Effector CD4-positive, alpha-beta T cell (primary cell): ENCODE data around the gene SYT12. TPM values are rescaled to one million over a fixed set of nuclear protein-coding genes. Genes with fewer than 3 reads are reported as not detected.
"Not testable (repeated sequence)": the region's sequence is repeated elsewhere in the genome, so short reads cannot be mapped to it uniquely, and the experiment has no call there.

Experiments
- DNase-seq: peaks from one replicate; pipeline ENCODE4 v3.0.0-alpha.2; 2020
- total RNA-seq: gene quantifications from one replicate; lab custom pipeline; 2026; lab: John Stamatoyannopoulos, UW

The SYT12 gene, protein sequence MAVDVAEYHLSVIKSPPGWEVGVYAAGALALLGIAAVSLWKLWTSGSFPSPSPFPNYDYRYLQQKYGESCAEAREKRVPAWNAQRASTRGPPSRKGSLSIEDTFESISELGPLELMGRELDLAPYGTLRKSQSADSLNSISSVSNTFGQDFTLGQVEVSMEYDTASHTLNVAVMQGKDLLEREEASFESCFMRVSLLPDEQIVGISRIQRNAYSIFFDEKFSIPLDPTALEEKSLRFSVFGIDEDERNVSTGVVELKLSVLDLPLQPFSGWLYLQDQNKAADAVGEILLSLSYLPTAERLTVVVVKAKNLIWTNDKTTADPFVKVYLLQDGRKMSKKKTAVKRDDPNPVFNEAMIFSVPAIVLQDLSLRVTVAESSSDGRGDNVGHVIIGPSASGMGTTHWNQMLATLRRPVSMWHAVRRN
- not detected for total RNA-seq

DNA sequence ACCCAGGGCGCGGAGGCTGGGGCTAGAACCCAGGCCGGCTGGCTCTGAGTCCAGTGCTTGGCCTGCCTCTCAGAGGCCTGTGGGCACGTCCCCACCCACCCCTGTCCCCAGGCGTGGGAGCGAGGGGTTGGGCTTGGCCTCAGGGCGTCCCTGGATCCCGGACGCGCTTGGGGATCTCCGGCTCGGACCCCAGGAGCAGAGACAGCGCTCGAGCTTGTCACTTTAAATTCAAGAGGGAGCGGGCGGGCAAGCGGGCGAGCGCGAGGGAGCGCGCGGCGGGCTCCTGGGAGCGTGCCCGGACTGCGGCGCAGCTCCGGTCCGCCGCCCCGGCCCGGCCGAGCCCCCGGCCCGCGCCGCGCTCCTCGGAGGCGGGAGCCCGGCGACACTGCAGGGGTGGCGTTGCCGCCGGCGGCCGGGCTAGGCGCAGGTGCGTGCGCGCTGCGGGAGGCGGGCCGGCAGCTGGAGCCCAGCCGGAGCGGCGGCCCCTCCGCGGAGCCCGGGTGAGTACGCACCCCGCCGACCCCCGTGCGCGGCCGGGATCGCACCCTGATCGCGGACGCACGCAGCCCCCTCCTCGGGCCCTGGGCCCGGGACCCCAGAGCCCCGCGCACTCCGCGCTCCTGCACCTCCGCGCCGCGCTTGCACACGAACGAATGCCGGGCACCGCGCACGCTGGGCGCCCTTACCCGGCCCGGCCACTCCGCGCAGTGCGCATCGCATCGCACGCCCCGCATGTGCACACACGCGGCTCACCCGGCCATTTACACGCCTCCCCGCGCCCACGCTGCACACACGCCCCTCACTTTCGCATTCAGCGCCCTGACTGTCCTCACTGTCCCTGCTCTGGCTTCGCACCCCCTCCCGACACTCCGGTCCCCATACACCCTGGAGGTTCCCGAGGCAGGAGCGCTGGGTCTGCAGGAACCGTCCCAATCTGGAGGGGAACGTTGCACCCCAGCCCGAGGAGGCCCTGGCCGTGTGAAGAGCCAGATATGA, at the start of gene SYT12:
Gene SYT12 (plus strand): TSS at position 174 of the 996 bp plus-strand sequence. CDS start 7,011 bp downstream, outside the sequence.
- no peak for DNase-seq

DNA sequence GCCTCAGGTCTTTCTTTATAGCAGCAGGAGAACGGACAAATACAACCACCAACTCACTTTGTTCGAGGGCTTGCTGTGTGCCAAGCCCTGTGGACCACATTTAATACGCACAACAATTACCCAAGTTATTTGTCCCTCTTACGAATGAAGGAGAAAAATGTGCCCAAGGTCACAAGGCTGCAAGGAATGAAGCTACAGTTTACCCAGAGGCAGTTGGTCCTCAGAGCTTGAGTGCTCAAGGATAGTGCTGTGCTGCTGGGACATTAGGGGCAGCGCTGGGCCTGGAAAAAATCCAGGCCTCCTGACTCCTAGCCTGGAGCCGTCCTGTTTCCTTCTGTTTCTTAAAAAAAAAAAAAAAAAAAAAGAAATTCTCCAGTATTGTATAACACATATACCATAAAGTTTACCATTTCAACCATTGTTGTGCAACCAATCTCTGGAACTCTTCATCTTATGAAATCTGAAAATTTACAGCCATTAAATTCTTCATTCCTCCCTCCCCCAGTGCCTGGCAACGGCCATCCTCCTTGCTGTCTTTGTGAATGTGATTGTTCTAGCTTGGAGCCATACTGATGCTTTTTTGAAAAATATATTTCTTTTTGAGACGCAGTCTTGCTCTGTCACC, 48.9 kb upstream of the SYT12 start:
- no peak for DNase-seq

DNA sequence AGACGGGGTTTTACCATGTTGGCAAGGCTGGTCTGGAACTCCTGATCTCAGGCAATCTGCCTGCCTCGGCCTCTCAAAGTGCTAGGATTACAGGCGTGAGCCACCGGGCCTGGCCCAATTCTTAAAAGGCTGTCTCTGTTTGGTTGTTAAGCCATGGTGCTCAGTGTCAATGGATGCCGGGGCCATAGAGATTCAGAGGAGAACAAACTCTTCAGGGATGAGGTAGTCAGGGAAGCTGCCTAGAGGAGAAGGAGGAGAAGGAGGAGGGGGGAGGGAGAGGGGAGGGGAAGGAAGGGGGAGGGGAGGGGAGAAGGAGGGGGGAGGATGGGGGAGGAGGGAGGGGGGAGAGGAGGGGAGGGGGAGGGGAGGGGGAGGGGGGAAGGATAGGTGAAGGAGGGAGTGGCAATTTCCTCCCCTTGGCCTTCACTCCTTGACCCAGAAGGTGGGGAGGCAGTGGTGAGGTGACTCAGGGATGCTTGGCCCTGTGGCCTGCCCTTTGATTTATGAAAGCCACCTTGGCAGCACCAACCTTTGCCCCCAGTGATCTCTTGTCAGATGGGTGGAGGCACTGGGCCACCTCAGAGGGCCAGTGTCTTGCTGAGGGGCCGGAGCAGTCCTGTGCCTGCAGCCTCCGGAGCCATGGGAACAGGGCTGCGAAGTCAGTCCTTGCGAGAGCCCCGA, 48.1 kb upstream of the SYT12 start, which contains the start of gene C11orf86:
Gene C11orf86 (plus strand): TSS at position 581 of the 681 bp plus-strand sequence. CDS start 59 bp downstream, at position 640.
- no peak for DNase-seq

DNA sequence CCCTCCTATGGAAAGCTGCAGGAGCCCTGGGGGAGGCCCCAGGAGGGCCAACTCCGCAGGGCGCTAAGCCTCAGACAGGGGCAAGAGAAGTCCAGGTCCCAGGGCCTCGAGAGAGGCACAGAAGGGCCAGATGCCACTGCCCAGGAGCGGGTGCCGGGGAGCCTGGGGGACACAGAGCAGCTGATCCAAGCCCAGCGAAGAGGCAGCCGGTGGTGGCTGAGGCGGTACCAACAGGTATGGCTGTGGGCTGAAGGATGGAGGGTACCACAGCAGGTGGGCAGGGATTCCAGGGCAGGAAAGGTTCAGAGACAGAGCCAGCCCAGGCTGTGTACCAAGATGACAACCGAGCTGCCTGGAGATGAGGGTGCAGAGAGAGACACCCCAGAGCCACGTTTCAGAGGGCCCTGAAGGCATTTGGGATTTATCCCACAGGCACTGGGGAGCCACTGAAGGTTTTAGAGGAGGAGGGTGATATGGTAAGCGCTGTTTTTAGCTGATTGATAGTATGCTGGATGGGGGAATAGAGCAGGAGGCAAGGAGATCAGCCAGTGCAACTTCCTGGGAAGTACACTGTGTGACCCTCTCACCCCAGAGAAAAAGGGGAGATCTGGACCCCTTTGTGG, 47.4 kb upstream of the SYT12 start:
- no peak for DNase-seq

DNA sequence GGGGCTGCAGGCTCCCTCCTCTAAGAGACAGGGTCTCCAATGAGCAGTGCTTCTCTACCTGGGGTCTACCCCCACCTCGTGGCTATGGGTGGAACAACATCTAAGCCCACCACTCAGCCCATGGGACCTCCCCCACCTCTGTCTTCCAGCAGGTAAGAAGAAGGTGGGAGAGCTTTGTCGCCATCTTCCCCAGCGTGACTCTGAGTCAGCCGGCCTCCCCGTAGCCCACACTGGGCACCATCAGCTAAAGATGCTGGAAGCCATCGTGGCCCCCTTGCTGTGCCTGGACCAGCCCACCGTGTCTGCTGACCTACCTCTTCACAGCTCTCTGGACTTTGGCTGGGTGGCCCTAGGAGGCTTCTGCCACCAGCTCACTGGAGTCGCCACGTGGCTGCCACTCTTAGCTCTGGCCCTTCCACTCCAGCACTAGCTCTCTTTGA, 46.9 kb upstream of the SYT12 start:
- no peak for DNase-seq

DNA sequence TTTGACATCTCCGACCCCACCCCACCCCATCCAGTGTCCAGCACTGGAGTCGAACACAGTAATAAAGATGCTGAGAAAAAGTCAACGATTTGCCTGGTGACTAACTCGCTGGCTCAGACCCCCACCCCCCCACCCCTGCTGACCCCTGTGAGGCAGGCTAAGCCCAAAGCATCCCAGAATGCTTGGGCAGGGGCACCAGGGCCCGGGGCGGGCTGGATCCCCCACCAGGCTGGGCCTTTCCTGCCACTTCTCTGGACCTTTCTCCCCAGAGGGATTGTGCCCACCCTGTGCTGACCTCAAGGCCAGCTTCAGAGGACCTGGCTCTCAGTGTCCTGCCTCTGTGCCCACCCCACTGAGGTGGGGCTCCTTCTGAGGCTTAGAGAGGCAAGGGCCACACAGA, 46.0 kb upstream of the SYT12 start:
- no peak for DNase-seq

DNA sequence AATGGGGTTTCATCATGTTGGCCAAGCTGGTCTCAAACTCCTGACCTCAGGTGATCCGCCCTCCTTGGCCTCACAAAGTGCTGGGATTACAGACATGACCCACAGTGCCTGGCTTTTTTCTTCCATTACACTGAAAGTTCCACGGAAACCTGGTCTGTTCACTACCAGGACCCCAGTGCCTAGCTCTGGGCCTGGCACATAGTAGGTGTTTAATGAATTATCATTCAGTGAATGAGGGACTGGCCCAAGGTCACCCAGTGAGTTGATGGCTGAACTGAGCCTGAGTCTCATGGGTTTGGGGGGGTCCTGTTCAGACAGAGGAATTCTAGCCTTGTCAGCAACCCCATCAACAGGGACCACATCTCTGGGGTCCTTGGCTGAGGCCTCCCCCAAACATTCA, 44.7 kb upstream of the SYT12 start:
- no peak for DNase-seq

DNA sequence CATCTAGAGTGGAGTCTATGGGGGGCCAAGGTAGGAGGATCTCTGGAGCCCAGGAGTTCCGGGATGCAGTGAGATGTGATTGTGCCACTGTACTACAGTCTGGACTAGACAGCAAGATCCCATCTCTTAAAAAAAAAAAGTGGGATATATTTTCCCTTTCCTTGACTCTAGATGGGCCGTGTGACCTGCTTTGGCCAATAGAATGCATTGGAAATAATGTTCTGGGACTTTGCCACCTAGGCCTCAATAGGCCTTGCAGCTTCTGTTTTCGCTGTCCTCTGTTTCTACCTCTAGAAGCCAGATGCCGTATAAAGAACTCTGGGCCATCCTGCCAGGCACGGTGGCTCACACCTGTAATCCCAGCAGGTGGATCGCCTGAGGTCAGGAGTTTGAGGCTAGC, 44.2 kb upstream of the SYT12 start:
- DNase-seq, result no peak

DNA sequence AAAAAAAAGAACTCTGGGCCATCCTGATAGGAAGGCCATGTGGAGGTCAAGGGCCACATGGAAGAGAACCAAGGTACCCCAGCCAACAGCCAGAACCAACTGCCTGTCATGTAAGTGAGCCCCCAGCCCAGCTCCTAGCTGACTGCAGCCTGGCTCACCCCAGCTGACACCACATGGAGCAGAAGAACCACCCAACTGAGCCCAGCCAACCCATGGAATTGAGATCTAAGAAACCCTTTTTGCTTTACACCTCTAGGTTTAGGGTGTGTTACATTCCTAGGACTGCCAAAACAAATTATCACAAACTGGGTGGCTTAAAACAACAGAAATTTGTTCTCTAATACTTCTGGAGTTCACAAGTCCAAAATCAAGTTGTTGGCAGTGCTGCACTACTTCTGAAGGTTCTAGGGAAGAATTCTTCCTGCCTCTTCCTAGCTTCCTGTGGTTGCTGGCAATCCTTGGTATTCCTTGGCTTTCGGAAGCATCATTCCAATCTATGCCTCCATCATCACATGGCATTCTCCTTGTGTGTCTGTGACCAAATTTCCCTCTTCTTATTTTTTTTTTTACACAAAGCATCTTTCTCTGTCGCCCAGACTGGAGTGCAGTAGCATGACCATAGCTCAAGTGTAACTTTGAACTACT, 43.5 kb upstream of the SYT12 start:
- no peak for DNase-seq

DNA sequence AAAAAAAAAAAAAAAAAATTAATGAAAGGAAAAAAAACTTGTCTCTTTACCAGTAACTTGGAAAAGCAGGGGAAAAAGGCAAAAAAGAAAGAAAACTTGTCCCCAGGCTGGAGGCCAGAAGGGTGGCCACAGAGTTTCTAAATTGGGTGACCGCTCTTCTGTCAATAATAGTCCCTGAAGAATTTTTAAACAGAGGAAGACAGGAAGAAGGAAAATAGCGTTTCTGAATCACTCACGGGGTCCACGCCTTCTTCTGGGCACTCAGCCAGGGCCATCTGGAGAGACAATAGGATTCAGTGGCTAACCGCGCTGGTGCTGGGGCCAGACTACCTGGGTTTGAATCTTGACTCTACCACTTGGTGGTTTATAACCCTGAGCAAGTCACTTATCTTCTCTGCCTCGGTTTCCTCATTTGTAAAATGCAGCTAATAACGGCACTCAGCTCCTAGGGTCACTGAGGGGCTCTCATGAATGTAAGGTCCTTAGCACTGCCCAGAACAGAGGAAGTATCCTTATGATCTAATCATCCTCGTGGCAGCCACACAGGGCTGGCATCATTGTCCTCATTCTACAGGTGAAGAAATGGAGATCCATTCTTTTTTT, 40.9 kb upstream of the SYT12 start:
- DNase-seq, result no peak

DNA sequence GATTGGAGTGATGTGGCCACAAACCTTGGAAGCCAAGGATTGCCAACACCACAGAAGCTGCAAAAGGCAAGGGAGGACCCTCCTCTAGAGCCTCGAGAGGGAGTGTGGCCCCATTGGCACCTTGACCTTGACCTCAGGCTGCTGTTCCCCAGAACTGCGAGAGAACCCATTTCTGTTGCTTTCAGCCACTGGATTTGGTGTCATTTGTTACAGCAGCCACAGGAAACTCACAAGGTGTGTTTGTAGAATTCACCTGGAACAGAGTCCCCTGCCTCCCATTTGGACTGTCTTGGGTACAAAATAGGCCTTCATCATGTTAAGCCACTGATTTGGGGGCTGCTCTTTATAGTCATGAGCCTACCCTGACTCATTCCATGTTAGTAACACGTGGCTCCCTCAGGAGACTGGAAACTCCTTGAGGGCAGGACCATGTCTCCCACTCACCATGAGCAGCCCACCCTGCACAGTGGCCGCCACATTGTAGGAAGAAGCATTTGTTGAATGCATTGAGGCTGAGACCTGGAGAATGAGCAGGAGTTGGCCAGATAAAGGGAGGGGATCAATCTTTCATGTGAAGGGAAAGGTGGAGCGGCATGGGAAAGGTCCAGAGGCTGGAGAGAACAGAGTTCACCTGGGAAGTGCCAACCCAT, 39.5 kb upstream of the SYT12 start:
- no peak for DNase-seq

DNA sequence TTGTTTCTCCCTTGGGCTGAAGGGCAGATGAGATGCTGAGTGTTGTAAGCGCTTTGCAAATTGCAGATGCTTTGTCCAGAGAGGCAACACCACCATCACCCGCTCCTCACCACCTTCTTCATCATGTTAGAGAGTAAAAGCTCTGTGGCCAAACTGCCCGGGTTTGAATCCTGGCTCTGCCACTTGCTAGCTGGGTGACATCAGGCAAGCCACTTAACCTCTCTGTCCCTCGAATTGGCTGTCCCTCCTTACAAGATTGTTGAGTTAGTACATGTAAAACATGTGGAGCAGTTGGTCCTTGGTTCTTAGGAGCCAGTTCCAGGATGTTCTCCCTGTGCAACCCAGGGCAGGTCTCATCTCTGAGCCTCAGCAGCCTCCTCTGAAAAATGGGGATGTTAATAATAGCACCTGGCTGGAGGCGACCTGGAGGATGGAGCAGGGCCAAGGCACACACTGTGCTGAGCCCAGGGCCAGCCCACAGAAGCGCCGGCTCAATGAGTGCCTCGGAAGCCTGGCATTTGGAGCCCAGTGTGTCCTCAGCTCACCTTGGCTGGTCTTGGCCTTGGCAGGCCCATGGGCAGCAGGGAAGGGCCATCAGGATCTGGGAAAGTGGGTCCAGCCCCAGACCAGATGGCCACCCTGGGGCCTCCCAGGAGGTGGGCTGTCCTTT, 37.3 kb upstream of the SYT12 start:
- no peak for DNase-seq

DNA sequence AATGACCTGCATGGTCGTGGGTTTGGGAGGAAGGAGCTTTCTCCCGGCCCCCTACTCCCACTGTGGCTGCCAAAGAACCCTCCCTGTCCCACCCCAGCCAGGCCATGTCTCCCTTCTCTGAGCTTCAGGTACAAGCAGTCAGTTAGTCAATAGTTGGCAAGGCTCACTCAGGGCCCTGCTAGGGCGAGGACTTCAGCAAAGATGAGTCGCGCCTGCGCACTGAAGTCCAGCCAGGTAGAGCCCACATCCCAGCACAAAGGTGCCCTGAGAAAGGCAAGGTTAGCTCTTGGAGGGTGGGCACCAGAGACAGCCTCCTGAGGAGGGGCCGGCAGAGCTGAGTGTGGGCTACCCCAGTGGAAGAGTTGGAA, 36.8 kb upstream of the SYT12 start:
- DNase-seq, result no peak

DNA sequence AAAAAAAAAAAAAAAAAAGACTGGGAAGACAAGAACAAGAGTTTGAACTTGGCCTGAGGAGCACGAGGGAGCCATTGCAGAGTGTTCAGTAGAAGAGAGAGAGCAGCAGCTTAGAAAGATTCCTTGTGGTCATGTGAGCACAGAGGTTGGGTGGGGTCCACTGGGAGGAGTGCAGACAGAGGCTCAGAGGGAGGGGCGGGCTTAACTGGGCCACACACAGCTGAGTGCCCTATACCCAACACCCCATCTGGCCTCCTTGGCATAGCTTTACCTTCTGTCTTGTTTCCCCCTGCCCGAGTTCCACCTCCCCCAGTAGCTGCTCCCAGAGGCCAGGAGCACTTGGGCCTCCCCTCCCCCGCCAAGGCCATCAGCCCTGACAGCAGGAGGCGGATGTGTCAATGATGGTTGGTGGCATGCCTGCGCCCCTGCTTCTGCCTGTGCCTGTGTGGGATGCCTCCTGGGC, 35.7 kb upstream of the SYT12 start:
- DNase-seq, result no peak

DNA sequence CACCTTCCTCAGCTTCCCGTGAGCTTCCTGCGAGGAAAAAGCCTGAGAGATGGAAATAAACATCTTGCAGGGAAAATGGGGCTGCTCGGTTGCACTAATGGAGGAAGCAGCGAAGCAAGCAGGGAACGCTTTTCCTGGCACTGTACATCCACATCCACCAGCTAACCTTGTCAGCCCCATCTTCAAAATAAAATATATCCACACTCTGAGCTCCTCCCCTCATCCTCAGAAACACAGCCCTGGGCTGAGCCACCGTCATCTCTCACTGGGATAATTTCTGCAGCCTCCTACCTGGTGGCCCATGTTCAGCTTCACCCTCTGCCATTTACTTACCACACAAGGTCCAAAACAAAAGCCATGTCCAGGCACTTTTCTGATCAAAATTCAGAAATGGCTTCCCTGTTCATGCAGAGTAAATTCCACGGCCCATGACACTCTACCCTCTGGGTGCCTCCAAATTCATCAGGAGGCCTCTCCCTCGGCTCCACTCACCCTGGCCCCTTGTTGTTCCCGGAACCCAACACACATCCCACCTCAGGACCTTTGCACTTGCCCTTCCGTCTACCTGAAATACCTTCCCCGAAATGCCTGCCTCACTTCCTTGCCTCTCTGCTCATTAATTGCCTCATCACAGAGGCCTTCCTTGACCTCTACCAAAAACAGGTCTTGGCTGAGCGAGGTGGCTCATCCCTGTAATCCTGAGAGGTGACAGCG, 34.9 kb upstream of the SYT12 start:
- DNase-seq, result no peak

DNA sequence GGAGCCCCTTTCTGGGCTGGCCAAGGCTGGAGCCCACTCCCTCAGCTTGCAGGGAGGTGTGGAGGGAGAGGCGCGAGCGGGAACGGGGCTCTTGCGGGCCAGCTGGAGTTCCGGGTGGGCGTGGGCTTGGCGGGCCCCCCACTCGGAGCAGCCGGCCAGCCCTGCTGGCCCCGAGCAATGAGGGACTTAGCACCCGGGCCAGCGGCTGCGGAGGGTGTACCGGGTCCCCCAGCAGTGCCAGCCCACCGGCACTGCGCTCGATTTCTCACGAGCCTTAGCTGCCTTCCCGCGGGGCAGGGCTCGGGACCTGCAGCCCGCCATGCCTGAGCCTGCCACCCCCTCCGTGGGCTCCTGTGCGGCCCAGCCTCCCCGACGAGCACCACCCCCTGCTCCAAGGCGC, 34.2 kb upstream of the SYT12 start:
- DNase-seq, result not testable (repeated sequence)

DNA sequence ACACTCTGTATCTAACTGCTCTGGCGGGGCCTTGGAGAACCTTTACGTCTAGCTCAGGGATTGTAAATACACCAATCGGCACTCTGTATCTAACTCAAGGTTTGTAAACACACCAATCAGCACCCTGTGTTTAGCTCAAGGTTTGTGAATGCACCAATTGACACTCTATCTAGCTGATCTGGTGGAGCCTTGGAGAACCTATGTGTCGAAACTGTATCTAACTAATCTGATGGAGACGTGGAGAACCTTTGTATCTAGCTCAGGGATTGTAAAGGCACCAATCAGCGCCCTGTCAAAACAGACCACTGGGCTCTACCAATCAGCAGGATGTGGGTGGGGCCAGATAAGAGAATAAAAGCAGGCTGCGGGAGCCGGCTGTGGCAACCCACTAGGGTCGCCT, 33.6 kb upstream of the SYT12 start:
- DNase-seq, result not testable (repeated sequence)

DNA sequence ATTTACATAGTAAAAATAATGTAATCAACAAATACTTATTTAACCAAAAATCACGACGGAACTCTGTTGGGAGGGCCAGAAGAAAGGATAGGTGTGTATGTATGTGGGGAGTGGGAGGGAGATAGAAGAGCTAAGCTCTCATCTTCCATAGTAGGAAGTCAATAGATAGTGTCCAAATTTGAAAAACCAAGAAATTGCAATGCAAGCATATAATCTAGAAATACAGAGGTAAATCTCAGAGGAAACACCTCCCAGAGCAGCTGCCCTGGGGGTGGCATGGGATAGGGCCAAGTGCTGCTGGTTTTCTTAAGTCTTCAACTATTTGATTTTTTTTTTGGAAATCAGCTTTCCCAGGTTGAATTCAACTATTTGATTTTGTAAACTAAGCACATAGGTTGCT, 30.9 kb upstream of the SYT12 start:
- DNase-seq, result no peak
